ENCODE data around the gene CUL4B. TPM values are rescaled to one million over a fixed set of nuclear protein-coding genes. Genes with fewer than 3 reads are reported as not detected.

Gene CUL4B
- 10 to 100 TPM; 51.5 to 72.6 (median 53.7) TPM for total RNA-seq

- TF ChIP-seq, protein P1, sequence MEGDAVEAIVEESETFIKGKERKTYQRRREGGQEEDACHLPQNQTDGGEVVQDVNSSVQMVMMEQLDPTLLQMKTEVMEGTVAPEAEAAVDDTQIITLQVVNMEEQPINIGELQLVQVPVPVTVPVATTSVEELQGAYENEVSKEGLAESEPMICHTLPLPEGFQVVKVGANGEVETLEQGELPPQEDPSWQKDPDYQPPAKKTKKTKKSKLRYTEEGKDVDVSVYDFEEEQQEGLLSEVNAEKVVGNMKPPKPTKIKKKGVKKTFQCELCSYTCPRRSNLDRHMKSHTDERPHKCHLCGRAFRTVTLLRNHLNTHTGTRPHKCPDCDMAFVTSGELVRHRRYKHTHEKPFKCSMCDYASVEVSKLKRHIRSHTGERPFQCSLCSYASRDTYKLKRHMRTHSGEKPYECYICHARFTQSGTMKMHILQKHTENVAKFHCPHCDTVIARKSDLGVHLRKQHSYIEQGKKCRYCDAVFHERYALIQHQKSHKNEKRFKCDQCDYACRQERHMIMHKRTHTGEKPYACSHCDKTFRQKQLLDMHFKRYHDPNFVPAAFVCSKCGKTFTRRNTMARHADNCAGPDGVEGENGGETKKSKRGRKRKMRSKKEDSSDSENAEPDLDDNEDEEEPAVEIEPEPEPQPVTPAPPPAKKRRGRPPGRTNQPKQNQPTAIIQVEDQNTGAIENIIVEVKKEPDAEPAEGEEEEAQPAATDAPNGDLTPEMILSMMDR (IDR thresholded peaks at IDR 0.05; ENCODE audit: low read depth), result no peak
Observed at GRCh38 chrX:120560842-120561633, at the start of gene CUL4B. CUL4B (minus strand) TSS chrX:120560962; CDS start chrX:120560638, 324 bp downstream.

- TF ChIP-seq, protein P1 (IDR thresholded peaks at IDR 0.05; ENCODE audit: low read depth), result no peak
Observed at GRCh38 chrX:120604361-120604782, 43.6 kb upstream of the CUL4B start.

DNA sequence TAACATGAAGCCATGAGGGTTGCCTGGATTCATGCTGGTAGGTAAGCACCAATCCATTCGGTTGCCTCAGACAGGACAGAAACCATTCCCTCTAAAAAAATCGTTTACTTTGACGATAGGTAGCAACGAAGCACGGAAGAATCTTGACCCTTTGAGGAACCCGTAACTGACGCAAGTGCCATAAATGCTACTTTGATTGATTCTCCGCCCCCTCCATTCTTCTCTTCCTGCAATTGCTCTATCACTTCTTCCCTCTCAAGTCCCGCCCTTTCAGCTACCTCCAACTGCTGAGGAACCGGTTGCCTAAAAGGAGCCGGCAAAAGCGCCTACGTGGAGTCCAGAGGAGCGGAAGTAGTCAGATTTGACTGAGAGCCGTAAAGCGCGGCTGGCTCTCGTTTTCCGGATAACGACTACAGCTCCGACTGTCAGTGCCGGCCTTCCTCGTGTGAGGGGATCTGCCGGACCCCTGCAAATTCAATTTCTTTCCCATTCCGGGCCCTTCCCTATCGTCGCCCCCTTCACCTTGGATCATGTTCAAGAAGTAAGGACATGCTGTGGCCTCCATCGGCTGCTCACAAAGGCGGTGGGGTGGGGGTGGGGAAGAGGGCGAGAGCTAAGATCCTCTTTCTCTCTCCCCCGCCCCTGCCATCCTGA is 43.1 kb upstream of the CUL4B start, which contains the start of gene MCTS1:
MCTS1 (plus strand) TSS at position 395 of the 654 bp plus-strand sequence; CDS start at position 531, 136 bp downstream.
- TF ChIP-seq, protein P1 (IDR thresholded peaks at IDR 0.05; ENCODE audit: low read depth), result no peak

DNA sequence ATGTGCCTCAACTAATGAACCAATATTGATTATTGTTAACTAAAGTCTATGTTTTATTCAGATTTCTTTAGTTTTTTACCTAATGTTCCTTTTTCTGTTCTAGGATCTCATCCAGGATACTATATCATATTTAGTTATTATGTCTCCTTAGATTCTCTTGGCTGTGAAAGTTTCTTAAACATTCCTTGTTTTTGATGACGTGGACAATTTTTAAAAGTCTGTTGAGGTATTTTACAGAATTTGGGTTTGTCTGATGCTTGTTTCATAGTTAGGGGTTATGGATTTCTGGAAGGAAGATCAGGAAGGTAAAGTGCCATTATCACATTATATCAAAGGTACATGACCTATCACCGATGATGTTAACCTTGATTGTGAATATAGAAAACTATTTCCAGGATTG is 24.9 kb upstream of the CUL4B start:
- TF ChIP-seq, protein P1 (IDR thresholded peaks at IDR 0.05; ENCODE audit: low read depth), result no peak

DNA sequence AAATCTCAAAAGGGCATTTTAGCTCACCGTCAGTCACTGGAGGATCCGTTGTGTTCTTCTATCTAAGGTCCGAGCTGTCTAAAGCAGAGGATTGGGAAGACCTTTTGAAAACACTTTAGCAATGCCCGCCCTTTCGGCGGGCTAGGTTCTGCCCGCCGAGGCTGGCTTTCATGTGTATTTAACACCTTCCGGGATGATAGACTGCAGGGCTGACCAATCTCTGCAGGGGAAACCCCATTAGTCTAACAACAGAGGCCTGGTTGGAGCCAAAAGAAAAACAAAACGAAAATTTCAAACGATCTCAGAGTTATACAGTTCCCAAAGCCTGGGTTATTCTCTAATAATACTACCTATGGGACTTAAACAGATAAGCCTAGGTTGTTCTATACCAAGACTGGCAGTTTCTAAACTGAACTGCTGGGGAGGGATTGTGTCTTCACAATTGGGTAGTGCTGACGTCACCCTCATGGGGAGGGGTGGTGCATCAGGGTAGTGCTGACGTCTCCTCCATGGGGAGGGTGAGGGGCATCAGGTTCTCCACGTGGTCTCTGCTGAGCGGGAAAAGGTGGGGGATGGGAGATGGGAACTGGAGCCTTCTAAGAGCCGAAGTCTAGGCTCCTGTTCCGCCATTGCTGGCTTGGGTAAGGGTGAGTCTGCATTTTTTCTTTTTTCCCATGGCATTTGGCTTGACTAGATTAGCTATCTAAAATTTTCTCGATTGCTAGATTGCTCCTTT is 14.8 kb upstream of the CUL4B start:
- TF ChIP-seq, protein P1 (IDR thresholded peaks at IDR 0.05; ENCODE audit: low read depth), result no peak

DNA sequence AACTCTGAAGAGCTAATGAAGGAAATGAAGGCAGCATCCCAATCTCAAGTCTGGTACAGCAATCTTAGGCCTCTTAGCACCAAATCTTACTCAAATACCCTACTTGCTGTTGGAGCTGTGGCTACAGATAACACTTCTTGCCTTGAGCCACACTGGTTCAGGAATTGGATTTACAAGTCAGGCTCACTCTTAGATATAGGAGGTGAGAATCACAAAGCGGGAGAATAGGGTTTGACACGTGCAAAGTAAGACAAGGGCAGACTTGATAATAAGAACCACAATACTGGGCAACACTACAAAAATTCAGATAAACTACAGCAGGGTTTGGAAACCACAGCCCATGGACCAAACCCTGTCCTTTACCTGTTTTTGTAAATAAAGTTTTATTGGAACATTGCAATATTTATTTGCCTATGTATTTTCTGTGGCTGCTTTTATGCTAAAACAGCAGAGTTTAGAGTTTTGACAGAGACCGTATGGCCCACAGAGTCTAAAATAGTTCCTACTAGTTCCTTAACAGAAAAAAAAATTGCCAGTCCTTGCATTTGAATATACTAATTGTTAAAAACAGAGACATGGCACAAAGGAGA is 9.3 kb upstream of the CUL4B start:
- TF ChIP-seq, protein P1 (IDR thresholded peaks at IDR 0.05; ENCODE audit: low read depth), result no peak
